Lower leg skin (tissue), 4 donors: Measurements from ENCODE around the gene DNAJC18. TPM values are rescaled to one million over a fixed set of nuclear protein-coding genes. Genes with fewer than 3 reads are reported as not detected.

ENCODE experiments used
- DNase-seq, 2 donors: peaks; one replicate each; pipeline ENCODE4 v3.0.0-alpha.2; 2019; ENCODE audit warnings: low spot score in 2 of 2
- H3K4me3 ChIP-seq: fragments of 200-600 bp; sonication (generic); 2 replicates; pipeline ENCODE4 v1.5.1; 2017; ENCODE audit warnings: mild to moderate bottlenecking, low read depth; ENCODE audit not compliant: poor library complexity, severe bottlenecking
- POLR2A ChIP-seq, 2 donors: fragments of 450-650 bp; IDR thresholded peaks; one replicate each; pipeline ENCODE4 v1.6.1; 2016 to 2017; ENCODE audit warnings: antibody characterized with exemption in 2 of 2, mild to moderate bottlenecking in 1 of 2, moderate library complexity in 1 of 2
- WGBS, 2 donors: methylation state at CpG; one replicate each; pipeline ENCODE4 v1.1.5; 2018; 5-methylcytosine and 5-hydroxymethylcytosine counted together
- intact Hi-C: fragments of 100-400 bp; cut with DNase I; formaldehyde crosslinking; loops from one replicate; pipeline ENCODE4 v1.15.0; 2023; ENCODE audit warnings: low total_unique reads
- total RNA-seq, 4 donors: library from RNA; depleted of rRNA; stranded (reverse); fragments of >200 nt; gene quantifications; one replicate each; pipeline ENCODE4 v1.1.0, GENCODE V29; 2016
- TF ChIP-seq, protein P1 (sequence below), 3 donors: fragments of 450-650 bp; IDR thresholded peaks; one replicate each; pipeline ENCODE4 v1.5.1; 2016; ENCODE audit warnings: antibody characterized with exemption in 3 of 3, mild to moderate bottlenecking in 3 of 3, moderate library complexity in 2 of 3

The DNAJC18 gene
- total RNA-seq, 4 donors from 2014 or later = 1.6 to 5.9 (median 3.5) TPM

DNA sequence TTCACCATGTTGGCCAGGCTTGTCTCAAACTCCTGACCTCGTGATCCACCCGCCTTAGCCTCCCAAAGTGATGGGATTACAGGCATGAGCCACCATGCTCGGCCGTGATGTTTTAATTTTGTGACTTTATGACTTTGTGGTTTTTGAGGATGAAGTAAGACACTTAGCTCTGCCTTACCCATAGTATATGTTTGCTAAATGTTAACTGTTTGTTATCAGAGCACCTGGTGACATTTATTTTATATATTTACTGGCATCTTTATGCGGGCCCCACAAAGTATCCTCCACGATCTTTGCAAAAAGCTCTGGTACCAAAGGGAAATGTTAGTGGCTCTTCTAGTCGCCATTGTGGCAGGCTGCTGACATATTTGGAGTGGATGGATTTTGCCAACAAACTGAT is 63.0 kb downstream of the DNAJC18 start:
- no peak overlapping the region for H3K4me3 ChIP-seq
- DNase-seq = no peak
- intact Hi-C loops = no loop called here
- WGBS, 2 donors = 87 to 88% methylated on average over 7 of the region's 7 CpGs
- no peak for TF ChIP-seq POLR2A (IDR thresholded peaks at IDR 0.05)
- TF ChIP-seq, protein P1, sequence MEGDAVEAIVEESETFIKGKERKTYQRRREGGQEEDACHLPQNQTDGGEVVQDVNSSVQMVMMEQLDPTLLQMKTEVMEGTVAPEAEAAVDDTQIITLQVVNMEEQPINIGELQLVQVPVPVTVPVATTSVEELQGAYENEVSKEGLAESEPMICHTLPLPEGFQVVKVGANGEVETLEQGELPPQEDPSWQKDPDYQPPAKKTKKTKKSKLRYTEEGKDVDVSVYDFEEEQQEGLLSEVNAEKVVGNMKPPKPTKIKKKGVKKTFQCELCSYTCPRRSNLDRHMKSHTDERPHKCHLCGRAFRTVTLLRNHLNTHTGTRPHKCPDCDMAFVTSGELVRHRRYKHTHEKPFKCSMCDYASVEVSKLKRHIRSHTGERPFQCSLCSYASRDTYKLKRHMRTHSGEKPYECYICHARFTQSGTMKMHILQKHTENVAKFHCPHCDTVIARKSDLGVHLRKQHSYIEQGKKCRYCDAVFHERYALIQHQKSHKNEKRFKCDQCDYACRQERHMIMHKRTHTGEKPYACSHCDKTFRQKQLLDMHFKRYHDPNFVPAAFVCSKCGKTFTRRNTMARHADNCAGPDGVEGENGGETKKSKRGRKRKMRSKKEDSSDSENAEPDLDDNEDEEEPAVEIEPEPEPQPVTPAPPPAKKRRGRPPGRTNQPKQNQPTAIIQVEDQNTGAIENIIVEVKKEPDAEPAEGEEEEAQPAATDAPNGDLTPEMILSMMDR (IDR thresholded peaks at IDR 0.05) = no peak

- DNase-seq = peak in 1 of 2 donors; percentile 77
- no peak overlapping the region for H3K4me3 ChIP-seq
- intact Hi-C loops = no loop called here
- no peak for TF ChIP-seq POLR2A (IDR thresholded peaks at IDR 0.05)
- TF ChIP-seq, protein P1 (IDR thresholded peaks at IDR 0.05) = no peak
- 77 to 94% methylated on average over 2 of the region's 2 CpGs for WGBS, 2 donors
These were observed 64.4 kb downstream of the DNAJC18 start for GRCh38 chr5:139374909-139375308.

GRCh38 chr5:139371482-139372435 is 67.6 kb downstream of the DNAJC18 start:
- intact Hi-C loops = no loop called here
- TF ChIP-seq POLR2A (IDR thresholded peaks at IDR 0.05) = no peak
- TF ChIP-seq, protein P1 (IDR thresholded peaks at IDR 0.05) = no peak
- 78 to 79% methylated on average over 7 of the region's 7 CpGs for WGBS, 2 donors
- DNase-seq = peak in 1 of 2 donors; percentile 56
- H3K4me3 ChIP-seq = no peak overlapping the region

- TF ChIP-seq, protein P1 (IDR thresholded peaks at IDR 0.05) = no peak
- TF ChIP-seq POLR2A (IDR thresholded peaks at IDR 0.05) = no peak
- H3K4me3 ChIP-seq = no peak overlapping the region
- WGBS, 2 donors = 79 to 81% methylated on average over 1 of the region's 1 CpG
- no peak for DNase-seq
- intact Hi-C loops = no loop called here
These were observed 70.1 kb downstream of the DNAJC18 start for GRCh38 chr5:139369181-139369580.

GRCh38 chr5:139368613-139369012 is 70.7 kb downstream of the DNAJC18 start:
- WGBS, 2 donors = 77 to 84% methylated on average over 2 of the region's 2 CpGs
- TF ChIP-seq, protein P1 (IDR thresholded peaks at IDR 0.05) = no peak
- TF ChIP-seq POLR2A (IDR thresholded peaks at IDR 0.05) = no peak
- intact Hi-C loops = no loop called here
- DNase-seq = no peak
- H3K4me3 ChIP-seq = no peak overlapping the region
